ENCODE measurements around the gene HPCAL1. TPM values are rescaled to one million over a fixed set of nuclear protein-coding genes. Genes with fewer than 3 reads are reported as not detected.
A peak's percentile ranks its signal among the peaks of the same experiment; 100 is the strongest.

Gene HPCAL1
- total and polyA plus RNA-seq, 12 donors: 17.4 to 118 (median 61.3) TPM

GRCh38 chr2:10326151-10326616, 23.5 kb downstream of the HPCAL1 start:
- Histone ChIP-seq H3K4me3 (no peak overlapping the region), H3K9me3 (replicated peaks in 1 of 3) (no peaks in the 10 kb centered on the region), H3K36me3 (replicated peaks in 1 of 2) (no peaks in the 10 kb centered on the region), H3K27me3 (no peaks in the 10 kb centered on the region), H3K27ac (no peak overlapping the region), H3K4me1 (replicated peaks in 1 of 2) (peaks cover 24 to 41% of the 10 kb centered on the region in 2 donors)
- TF ChIP-seq POLR2A (IDR thresholded peaks at IDR 0.05) (no peak), CTCF (IDR thresholded peaks at IDR 0.05) (no peak)
- WGBS, 4 donors: 82 to 95% (median 92%) methylated on average over 3 to 7 of the region's 7 CpGs
- no peak for DNase-seq
- intact Hi-C loops (cut with DNase I): no loop called here

GRCh38 chr2:10326707-10327594, 24.2 kb downstream of the HPCAL1 start:
- H3K4me1 ChIP-seq (replicated peaks in 1 of 2): peaks cover 29 to 44% of the 10 kb centered on the region in 2 donors
- no peak overlapping the region for H3K27ac ChIP-seq
- no peaks in the 10 kb centered on the region for H3K9me3 ChIP-seq (replicated peaks in 1 of 3)
- H3K4me3 ChIP-seq: no peak overlapping the region
- DNase-seq: peak in 5 of 7 donors; percentile 56 to 72 (median 62)
- no peak for TF ChIP-seq POLR2A (IDR thresholded peaks at IDR 0.05)
- TF ChIP-seq CTCF (IDR thresholded peaks at IDR 0.05): no peak
- WGBS, 4 donors: 51 to 75% (median 56%) methylated on average over 11 to 15 of the region's 15 CpGs
- no peaks in the 10 kb centered on the region for H3K36me3 ChIP-seq (replicated peaks in 1 of 2)
- no peaks in the 10 kb centered on the region for H3K27me3 ChIP-seq
- intact Hi-C loops (cut with DNase I): no loop called here

GRCh38 chr2:10327896-10328669, 25.4 kb downstream of the HPCAL1 start:
- H3K4me3 ChIP-seq: no peak overlapping the region
- H3K9me3 ChIP-seq (replicated peaks in 1 of 3): no peaks in the 10 kb centered on the region
- no peaks in the 10 kb centered on the region for H3K36me3 ChIP-seq (replicated peaks in 1 of 2)
- DNase-seq: no peak
- WGBS, 4 donors: 73 to 93% (median 90%) methylated on average over 7 of the region's 7 CpGs
- TF ChIP-seq CTCF (IDR thresholded peaks at IDR 0.05) (no peak), POLR2A (IDR thresholded peaks at IDR 0.05) (no peak)
- H3K4me1 ChIP-seq (replicated peaks in 1 of 2): peaks cover 29 to 52% of the 10 kb centered on the region in 2 donors
- no peaks in the 10 kb centered on the region for H3K27me3 ChIP-seq
- intact Hi-C loops (cut with DNase I): no loop called here
- no peak overlapping the region for H3K27ac ChIP-seq

Measured in adrenal gland (tissue), 12 donors.